HepG2 (cell line): ENCODE data around the gene INPP5K. TPM values are rescaled to one million over a fixed set of nuclear protein-coding genes. Genes with fewer than 3 reads are reported as not detected.

Experiments used
- ATM ChIP-seq: fragments of 450-650 bp; IDR thresholded peaks from 2 replicates; pipeline ENCODE4 v1.7.1; 2017; ENCODE audit warnings: mild to moderate bottlenecking, borderline replicate concordance
- BATF2 ChIP-seq: sonication (generic); formaldehyde crosslinking; IDR thresholded peaks from 2 replicates; pipeline ENCODE4 v1.8.0; 2022; ENCODE audit warnings: mild to moderate bottlenecking, missing genetic modification reagents, moderate library complexity
- HES4 ChIP-seq: sonication (generic); formaldehyde crosslinking; IDR thresholded peaks from 2 replicates; pipeline ENCODE4 v1.9.0; 2021; ENCODE audit warnings: mild to moderate bottlenecking, missing genetic modification reagents, borderline replicate concordance
- HNRNPK ChIP-seq: fragments of 200-400 bp; formaldehyde crosslinking; IDR thresholded peaks from 2 replicates; pipeline ENCODE4 v1.6.1; 2018; ENCODE audit warnings: low read length, low read depth, moderate library complexity, mild to moderate bottlenecking; ENCODE audit not compliant: poor library complexity, severe bottlenecking
- HOXA5 ChIP-seq: sonication (generic); formaldehyde crosslinking; IDR thresholded peaks from 2 replicates; pipeline ENCODE4 v1.4.0; 2020; ENCODE audit warnings: missing genetic modification reagents
- IRF2 ChIP-seq: IDR thresholded peaks from 2 replicates; pipeline ENCODE4 v1.6.1; 2018; ENCODE audit warnings: missing genetic modification reagents, missing compliant biosample characterization
- KAT8 ChIP-seq: IDR thresholded peaks from 2 replicates; pipeline ENCODE4 v1.6.1; 2016; ENCODE audit warnings: missing genetic modification reagents, missing compliant biosample characterization
- MAFF ChIP-seq: IDR thresholded peaks from 2 replicates; pipeline ENCODE4 v1.6.1; 2011; ENCODE audit warnings: low read depth, low read length, improper control_type of control experiment
- MEIS1 ChIP-seq: sonication (generic); formaldehyde crosslinking; IDR thresholded peaks from 2 replicates; pipeline ENCODE4 v1.9.0; 2021; ENCODE audit warnings: mild to moderate bottlenecking, missing genetic modification reagents, moderate library complexity, borderline replicate concordance
- NFIC ChIP-seq: IDR thresholded peaks from 2 replicates; pipeline ENCODE4 v1.6.1; 2012; ENCODE audit warnings: mild to moderate bottlenecking, low read length, inconsistent platforms
- NR2C2 ChIP-seq: sonication (generic); formaldehyde crosslinking; IDR thresholded peaks from 2 replicates; pipeline ENCODE4 v1.4.0; 2020; ENCODE audit warnings: missing genetic modification reagents, mild to moderate bottlenecking, moderate library complexity, borderline replicate concordance
- PAX8 ChIP-seq: sonication (generic); formaldehyde crosslinking; IDR thresholded peaks from 2 replicates; pipeline ENCODE4 v1.8.0; 2022; ENCODE audit warnings: mild to moderate bottlenecking, missing genetic modification reagents, borderline replicate concordance
- PHF20 ChIP-seq: sonication (generic); formaldehyde crosslinking; IDR thresholded peaks from 2 replicates; pipeline ENCODE4 v1.5.0; 2020; ENCODE audit warnings: mild to moderate bottlenecking, missing genetic modification reagents
- POLR2G ChIP-seq: fragments of 200-400 bp; formaldehyde crosslinking; IDR thresholded peaks from 2 replicates; pipeline ENCODE4 v1.6.1; 2018; ENCODE audit warnings: mild to moderate bottlenecking, low read depth, low read length, moderate library complexity
- SKI ChIP-seq: fragments of 450-650 bp; IDR thresholded peaks from one replicate; pipeline ENCODE4 v1.6.1; 2018; ENCODE audit warnings: mild to moderate bottlenecking; ENCODE audit not compliant: partially characterized antibody
- SMAD1 ChIP-seq: sonication (generic); formaldehyde crosslinking; IDR thresholded peaks from 2 replicates; pipeline ENCODE4 v1.4.0; 2020; ENCODE audit warnings: missing genetic modification reagents, low read depth, mild to moderate bottlenecking, borderline replicate concordance
- TEAD2 ChIP-seq: sonication (generic); formaldehyde crosslinking; IDR thresholded peaks from 2 replicates; pipeline ENCODE4 v1.9.0; 2021; ENCODE audit warnings: missing genetic modification reagents
- ZFX ChIP-seq: sonication (generic); formaldehyde crosslinking; IDR thresholded peaks from 2 replicates; pipeline ENCODE4 v1.4.0; 2020; ENCODE audit warnings: mild to moderate bottlenecking, low read depth, missing genetic modification reagents, moderate library complexity
- ZNF143 ChIP-seq: sonication (generic); formaldehyde crosslinking; IDR thresholded peaks from 2 replicates; pipeline ENCODE4 v1.4.0; 2020; ENCODE audit warnings: missing genetic modification reagents
- ZNF468 ChIP-seq: sonication (generic); formaldehyde crosslinking; IDR thresholded peaks from 2 replicates; pipeline ENCODE4 v1.8.0; 2022; ENCODE audit warnings: mild to moderate bottlenecking, moderate library complexity, missing genetic modification reagents
- ZNF564 ChIP-seq: sonication (generic); formaldehyde crosslinking; IDR thresholded peaks from 2 replicates; pipeline ENCODE4 v1.8.1; 2023; ENCODE audit warnings: mild to moderate bottlenecking, missing genetic modification reagents
- ZNF709 ChIP-seq: sonication (generic); formaldehyde crosslinking; IDR thresholded peaks from 2 replicates; pipeline ENCODE4 v1.5.0; 2020; ENCODE audit warnings: mild to moderate bottlenecking, missing genetic modification reagents
- ZNF772 ChIP-seq: sonication (generic); formaldehyde crosslinking; IDR thresholded peaks from 2 replicates; pipeline ENCODE4 v1.5.0; 2020; ENCODE audit warnings: mild to moderate bottlenecking, missing genetic modification reagents
- ZNF879 ChIP-seq: sonication (generic); formaldehyde crosslinking; IDR thresholded peaks from 2 replicates; pipeline ENCODE4 v1.8.1; 2023; ENCODE audit warnings: missing genetic modification reagents
- polyA plus RNA-seq, 8 experiments: library from polyadenylated mRNA; depleted of rRNA in 3 of 8; stranded (reverse) in 7 of 8; unstranded in 1 of 8; fragments of >200 nt; fragmentation: Illumina TruSeq in 4 of 8; extraction: Trizol in 4 of 8; gene quantifications; 2 replicates each; pipeline versions ENCODE4 v1.2.1 to v1.2.3, GENCODE V29; 2011 to 2016; ENCODE audit warnings: low read depth in 4 of 8, missing spikeins in 1 of 8, mixed read lengths in 1 of 8; ENCODE audit not compliant: insufficient read depth in 1 of 8
- total RNA-seq, 5 experiments: library from RNA; depleted of rRNA; stranded (reverse); fragments of >200 nt; fragmentation: Illumina TruSeq; extraction: Trizol; gene quantifications; 2 replicates each; pipeline ENCODE4 v1.2.3, GENCODE V29; 2016; ENCODE audit warnings: low read depth in 1 of 5
- TF ChIP-seq, protein P1 (sequence below): sonication (generic); formaldehyde crosslinking; IDR thresholded peaks from 2 replicates; pipeline ENCODE4 v1.4.0; 2020; ENCODE audit warnings: missing genetic modification reagents
- TF ChIP-seq, protein P2 (sequence below): sonication (generic); formaldehyde crosslinking; IDR thresholded peaks from 2 replicates; pipeline ENCODE4 v1.4.0; 2020; ENCODE audit warnings: low read depth, mild to moderate bottlenecking, missing genetic modification reagents
- TF ChIP-seq, protein P3 (sequence below): IDR thresholded peaks from 2 replicates; pipeline ENCODE4 v1.6.1; 2016; ENCODE audit warnings: missing genetic modification reagents, missing compliant biosample characterization

Gene INPP5K
- total and polyA plus RNA-seq, 2 of the 13 experiments (the other 11 are each of a cell fraction or from before 2014, with no cell fraction given) = 4.8 to 9.6 TPM

DNA sequence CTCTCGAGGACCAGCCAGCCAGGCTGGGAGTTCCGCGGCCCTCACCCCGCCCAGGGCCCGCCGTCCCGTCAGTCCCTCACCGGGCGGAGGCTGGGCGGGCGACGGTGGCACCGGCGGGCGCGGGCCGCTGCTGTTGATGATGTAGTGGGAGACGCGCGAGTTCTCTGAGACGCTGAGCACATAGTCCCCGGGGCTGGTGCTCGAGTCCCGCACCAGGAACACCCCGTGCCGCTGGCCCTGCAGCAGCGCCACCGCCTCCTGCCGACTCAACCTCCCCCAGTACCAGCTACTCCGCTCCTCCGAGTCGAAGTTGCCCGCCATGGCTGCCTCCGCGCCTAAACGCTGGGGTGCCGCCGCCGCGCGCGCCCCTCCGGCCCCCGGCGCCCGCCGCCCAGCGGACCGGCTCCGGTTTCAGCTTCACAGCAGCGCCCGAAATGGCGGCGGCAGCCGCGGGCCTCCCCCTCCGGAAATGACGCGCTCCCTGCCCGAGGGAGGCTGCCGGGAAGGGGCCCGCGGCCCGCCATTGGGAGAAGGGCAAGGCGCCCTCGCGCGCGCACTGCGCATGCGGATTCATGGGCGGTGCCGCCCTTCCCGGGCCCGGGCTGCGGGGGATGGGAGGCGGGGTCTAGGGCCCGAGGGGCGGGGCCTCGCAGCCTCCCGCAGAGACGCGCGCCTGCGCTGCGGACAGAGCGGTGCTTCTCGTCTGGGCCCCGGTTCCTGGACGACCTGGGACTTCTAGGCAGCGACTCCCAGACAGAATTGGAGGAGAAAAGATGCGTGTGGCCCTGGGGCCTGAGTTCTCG, 60.4 kb downstream of the INPP5K start, which contains the start of gene CRK (continued):
- 0 out of 2 replicates have a peak, but pooled peaks have one; percentile 91 for TF ChIP-seq PAX8
- peak; percentile 43; the same call in 1 of the 2 replicates for TF ChIP-seq SMAD1 (CRISPR knock-in tag)
- TF ChIP-seq, protein P1, sequence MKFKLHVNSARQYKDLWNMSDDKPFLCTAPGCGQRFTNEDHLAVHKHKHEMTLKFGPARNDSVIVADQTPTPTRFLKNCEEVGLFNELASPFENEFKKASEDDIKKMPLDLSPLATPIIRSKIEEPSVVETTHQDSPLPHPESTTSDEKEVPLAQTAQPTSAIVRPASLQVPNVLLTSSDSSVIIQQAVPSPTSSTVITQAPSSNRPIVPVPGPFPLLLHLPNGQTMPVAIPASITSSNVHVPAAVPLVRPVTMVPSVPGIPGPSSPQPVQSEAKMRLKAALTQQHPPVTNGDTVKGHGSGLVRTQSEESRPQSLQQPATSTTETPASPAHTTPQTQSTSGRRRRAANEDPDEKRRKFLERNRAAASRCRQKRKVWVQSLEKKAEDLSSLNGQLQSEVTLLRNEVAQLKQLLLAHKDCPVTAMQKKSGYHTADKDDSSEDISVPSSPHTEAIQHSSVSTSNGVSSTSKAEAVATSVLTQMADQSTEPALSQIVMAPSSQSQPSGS (CRISPR knock-in tag) = peak; percentile 63; the same call in 1 of the 2 replicates
- 0 out of 2 replicates have a peak, but pooled peaks have one; percentile 17 for TF ChIP-seq ZNF564
- no peak for TF ChIP-seq ATM
- peak; percentile 90 for TF ChIP-seq ZNF143 (CRISPR knock-in tag)
- TF ChIP-seq ZNF468 = 0 out of 2 replicates have a peak, but pooled peaks have one; percentile 53
- peak; percentile 89 for TF ChIP-seq POLR2G
- TF ChIP-seq, protein P2, sequence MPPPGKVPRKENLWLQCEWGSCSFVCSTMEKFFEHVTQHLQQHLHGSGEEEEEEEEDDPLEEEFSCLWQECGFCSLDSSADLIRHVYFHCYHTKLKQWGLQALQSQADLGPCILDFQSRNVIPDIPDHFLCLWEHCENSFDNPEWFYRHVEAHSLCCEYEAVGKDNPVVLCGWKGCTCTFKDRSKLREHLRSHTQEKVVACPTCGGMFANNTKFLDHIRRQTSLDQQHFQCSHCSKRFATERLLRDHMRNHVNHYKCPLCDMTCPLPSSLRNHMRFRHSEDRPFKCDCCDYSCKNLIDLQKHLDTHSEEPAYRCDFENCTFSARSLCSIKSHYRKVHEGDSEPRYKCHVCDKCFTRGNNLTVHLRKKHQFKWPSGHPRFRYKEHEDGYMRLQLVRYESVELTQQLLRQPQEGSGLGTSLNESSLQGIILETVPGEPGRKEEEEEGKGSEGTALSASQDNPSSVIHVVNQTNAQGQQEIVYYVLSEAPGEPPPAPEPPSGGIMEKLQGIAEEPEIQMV (CRISPR knock-in tag) = peak; percentile 64; the same call in 1 of the 2 replicates
- peak; percentile 30 for TF ChIP-seq SKI
- TF ChIP-seq NR2C2 (CRISPR knock-in tag) = peak; percentile 76
- TF ChIP-seq MEIS1 (CRISPR knock-in tag) = no peak
- peak; percentile 70 for TF ChIP-seq ZFX (CRISPR knock-in tag)
- TF ChIP-seq, protein P3, sequence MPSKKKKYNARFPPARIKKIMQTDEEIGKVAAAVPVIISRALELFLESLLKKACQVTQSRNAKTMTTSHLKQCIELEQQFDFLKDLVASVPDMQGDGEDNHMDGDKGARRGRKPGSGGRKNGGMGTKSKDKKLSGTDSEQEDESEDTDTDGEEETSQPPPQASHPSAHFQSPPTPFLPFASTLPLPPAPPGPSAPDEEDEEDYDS (CRISPR knock-in tag) = peak; percentile 71
- peak; percentile 78; the same call in 1 of the 2 replicates for TF ChIP-seq ZNF709 (CRISPR knock-in tag)
- TF ChIP-seq BATF2 (CRISPR knock-in tag) = peak; percentile 39; the same call in 1 of the 2 replicates
- TF ChIP-seq TEAD2 (CRISPR knock-in tag) = no peak
- no peak for TF ChIP-seq MAFF
- TF ChIP-seq IRF2 (CRISPR knock-in tag) = peak; percentile 80; the same call in 1 of the 2 replicates
- TF ChIP-seq KAT8 (CRISPR knock-in tag) = peak; percentile 63; the same call in 1 of the 2 replicates
- 0 out of 2 replicates have a peak, but pooled peaks have one; percentile 26 for TF ChIP-seq HES4 (CRISPR knock-in tag)
- TF ChIP-seq HOXA5 = peak; percentile 17; the same call in 1 of the 2 replicates
- peak; percentile 83; the same call in 1 of the 2 replicates for TF ChIP-seq ZNF879 (CRISPR knock-in tag)
- peak; percentile 52 for TF ChIP-seq PHF20 (CRISPR knock-in tag)
- TF ChIP-seq NFIC = no peak
- peak; percentile 19 for TF ChIP-seq HNRNPK
- TF ChIP-seq ZNF772 = no peak; the same call in 1 of the 2 replicates
